AG04449 (cell line): ENCODE results near the gene ERFE.

Source experiments
- CTCF ChIA-PET: fragments of 350-600 bp; formaldehyde crosslinking; extraction: SDS; loops from one replicate; lab custom pipeline; 2021; ENCODE audit warnings: antibody characterized with exemption; lab: Yijun Ruan, JAX
- POLR2A ChIA-PET: fragments of 400-600, 350-600 bp; formaldehyde crosslinking; extraction: SDS; loops from one replicate; lab custom pipeline; 2020; ENCODE audit warnings: antibody characterized with exemption, inconsistent platforms; lab: Yijun Ruan, JAX
- DNase-seq: peaks from one replicate; pipeline ENCODE4 v3.0.0-alpha.2; 2010; ENCODE audit warnings: low read depth, low spot score
- H3K4me3 ChIP-seq: 2 replicates; pipeline ENCODE4 v1.5.1; 2011; ENCODE audit warnings: low read depth, mild to moderate bottlenecking, control low read depth, low read length
- CTCF ChIP-seq: IDR thresholded peaks from one replicate; pipeline ENCODE4 v1.5.1; 2011; ENCODE audit warnings: mild to moderate bottlenecking, moderate library complexity, low read length, control low read depth, inconsistent platforms; ENCODE audit not compliant: insufficient read depth; ENCODE audit errors: missing control alignments

ERFE gene

GRCh38 chr2:238150686-238151085, 8.1 kb upstream of the ERFE start:
- no peak for DNase-seq
- ChIA-PET CTCF (interaction anchor here (1.8 to 2.5 kb wide), 2 partner anchors 10 to 112 kb away, joined by 6 read pairs; no protein-coding TSS in a partner anchor), POLR2A (no interaction called here)
- no peak for TF ChIP-seq CTCF
- H3K4me3 ChIP-seq, result no peak overlapping the region

- no peak for DNase-seq
- no peak for TF ChIP-seq CTCF
- no peak overlapping the region for H3K4me3 ChIP-seq
- ChIA-PET POLR2A (no interaction called here), CTCF (interaction anchor here (0.9 to 2.5 kb wide), 4 partner anchors 9 to 112 kb away, joined by 3 to 6 read pairs (median 5); no protein-coding TSS in a partner anchor)
Observed at GRCh38 chr2:238151205-238151604, 7.6 kb upstream of the ERFE start.

- no peak for DNase-seq
- POLR2A ChIA-PET, result no interaction called here
- CTCF ChIA-PET, result interaction anchor here (0.9 to 2.5 kb wide), 5 partner anchors 9 to 111 kb away, joined by 3 to 6 read pairs (median 4); no protein-coding TSS in a partner anchor
- no peak for TF ChIP-seq CTCF
- H3K4me3 ChIP-seq, result no peak overlapping the region
Observed at GRCh38 chr2:238151628-238152235, 7.0 kb upstream of the ERFE start.

- TF ChIP-seq CTCF, result no peak
- ChIA-PET POLR2A (no interaction called here), CTCF (interaction anchor here (1.3 to 2.5 kb wide), 3 partner anchors 11 to 110 kb away, joined by 4 to 6 read pairs (median 4); no protein-coding TSS in a partner anchor)
- no peak for DNase-seq
- H3K4me3 ChIP-seq, result no peak overlapping the region
Observed at GRCh38 chr2:238152771-238153688, 5.7 kb upstream of the ERFE start.

GRCh38 chr2:238154570-238154969, 4.2 kb upstream of the ERFE start:
- ChIA-PET CTCF (interaction anchor here (0.8 to 1.7 kb wide), 6 partner anchors 11 to 232 kb away, joined by 3 to 4 read pairs (median 3); no protein-coding TSS in a partner anchor), POLR2A (no interaction called here)
- no peak for DNase-seq
- no peak overlapping the region for H3K4me3 ChIP-seq
- no peak for TF ChIP-seq CTCF
